Measurements from ENCODE around the gene P2RY4.
"Not testable (repeated sequence)": the region's sequence is repeated elsewhere in the genome, so short reads cannot be mapped to it uniquely, and the experiment has no call there.

DNA sequence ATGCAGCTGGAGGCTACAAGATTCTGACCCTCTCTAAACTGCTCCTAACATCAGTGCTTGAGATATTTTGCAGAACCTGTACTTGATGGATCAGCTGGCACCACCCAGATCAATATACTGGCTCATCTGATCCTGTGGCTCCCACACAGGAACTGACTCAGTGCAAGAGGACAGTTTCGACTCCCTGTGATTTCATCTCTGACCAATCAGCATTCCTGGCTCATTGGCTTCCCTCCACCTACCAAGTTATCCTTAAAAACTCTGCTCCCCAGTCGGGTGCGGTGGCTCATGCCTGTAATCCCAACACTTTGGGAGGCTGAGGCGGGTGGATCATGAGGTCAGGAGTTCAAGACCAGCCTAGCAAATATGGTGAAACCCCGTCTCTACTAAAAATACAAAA lies 16.4 kb downstream of the P2RY4 start:
- TF ChIP-seq CTCF (IDR thresholded peaks at IDR 0.05; ENCODE audit: extremely low read depth in 1 of 2, insufficient read depth in 1 of 2, low read depth in 1 of 2, low read length in 2 of 2); EZH2 (IDR thresholded peaks at IDR 0.05; ENCODE audit: borderline replicate concordance, low read depth, low read length, severe bottlenecking); GATA2 (IDR thresholded peaks at IDR 0.05; ENCODE audit: insufficient read depth, insufficient read length, low read depth, low read length); POLR2AphosphoS5 (IDR thresholded peaks at IDR 0.05; ENCODE audit: insufficient read depth, low read depth, low read length); POLR2A (IDR thresholded peaks at IDR 0.05; ENCODE audit: low read depth, low read length); MYC (IDR thresholded peaks at IDR 0.05; ENCODE audit: low read depth, low read length): not testable (repeated sequence)
- TF ChIP-seq, protein P1, sequence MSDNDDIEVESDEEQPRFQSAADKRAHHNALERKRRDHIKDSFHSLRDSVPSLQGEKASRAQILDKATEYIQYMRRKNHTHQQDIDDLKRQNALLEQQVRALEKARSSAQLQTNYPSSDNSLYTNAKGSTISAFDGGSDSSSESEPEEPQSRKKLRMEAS (IDR thresholded peaks at IDR 0.05; ENCODE audit: insufficient read depth, insufficient read length): not testable (repeated sequence)

Data from endothelial cell of umbilical vein (primary cell).